ENCODE measurements around the gene PSME2. TPM values are rescaled to one million over a fixed set of nuclear protein-coding genes. Genes with fewer than 3 reads are reported as not detected.

The PSME2 gene
- total and polyA plus RNA-seq, 10 of the 15 experiments (the other 5 are each of a cell fraction or from before 2014, with no cell fraction given): 510 to 3,542 (median 913) TPM

DNA sequence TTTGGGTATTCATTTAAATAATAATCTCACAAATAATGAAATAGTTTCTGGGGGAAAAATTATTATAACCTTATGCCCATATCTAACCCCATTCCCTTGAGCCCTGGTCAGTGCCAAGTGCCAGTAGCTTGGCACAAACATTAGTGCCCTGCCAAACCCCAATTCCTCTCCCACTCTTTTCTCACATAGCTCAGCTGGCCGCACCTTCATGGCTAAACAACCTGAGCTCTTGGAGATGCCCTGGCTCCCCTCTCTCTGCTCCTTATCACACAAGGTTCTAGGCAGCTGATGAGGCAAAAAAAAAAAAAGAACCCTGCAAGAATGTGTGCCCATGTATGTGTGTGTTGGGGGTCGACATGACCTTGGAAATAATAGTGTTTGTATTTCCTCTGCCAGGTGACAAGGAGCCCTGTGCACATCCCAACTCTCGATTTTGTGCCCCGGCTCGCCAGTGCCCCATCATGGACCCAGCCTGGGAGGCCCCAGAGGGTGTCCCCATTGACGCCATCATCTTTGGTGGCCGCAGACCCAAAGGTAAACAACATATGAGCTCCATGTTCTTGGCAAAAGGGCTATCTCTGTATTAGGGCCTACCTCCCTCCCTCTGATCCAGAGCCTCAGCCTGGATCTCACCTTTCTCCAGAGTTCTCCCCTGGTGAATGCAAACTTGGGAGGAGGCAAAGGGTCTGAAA lies 43.9 kb downstream of the PSME2 start:
- FAIRE-seq: no peak
- RAD21 ChIA-PET (ENCODE audit: unreplicated experiment): interaction anchor here (0.8 to 1.2 kb wide), 2 partner anchors 8 to 45 kb away, joined by 3 read pairs; no protein-coding TSS in a partner anchor
- 92% methylated on average over 7 of the region's 7 CpGs for WGBS (ENCODE audit: insufficient coverage, insufficient replicate concordance, low lambda C conversion rate, missing lambda C conversion rate)

DNA sequence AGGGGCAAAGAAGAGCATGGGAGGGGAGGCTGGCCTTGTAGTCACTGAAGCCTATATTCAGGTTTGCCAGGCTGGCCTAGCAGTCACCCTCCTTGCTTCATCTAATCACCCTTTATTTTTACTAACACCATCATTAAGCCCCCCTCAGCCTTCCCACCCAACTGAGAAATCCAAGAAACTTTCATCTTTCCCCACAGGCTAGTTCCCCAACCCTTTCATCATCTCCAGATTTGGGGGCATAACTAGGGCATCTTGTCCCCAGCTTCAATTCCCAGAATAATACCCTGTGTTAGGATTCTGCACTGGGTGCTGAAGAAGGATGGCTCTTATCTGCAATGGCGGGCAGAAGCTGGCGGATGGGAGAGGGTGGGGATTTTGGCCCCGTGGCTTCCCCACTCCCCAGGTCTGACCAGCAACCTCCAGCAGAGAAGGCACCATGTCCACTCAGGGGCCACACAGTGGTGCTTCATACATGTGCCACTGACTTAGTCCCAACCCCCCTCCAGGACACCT lies 45.4 kb downstream of the PSME2 start:
- ChIA-PET SMC1A (ENCODE audit: uncharacterized antibody, unreplicated experiment) (interaction anchor here (0.6 to 1.6 kb wide), 3 partner anchors 8 to 47 kb away, joined by 4 to 5 read pairs (median 4); no protein-coding TSS in a partner anchor), CTCF (interaction anchor here (1.6 to 11.3 kb wide), 3 partner anchors 7 to 43 kb away, joined by 7 to 294 read pairs (median 8); partner anchors contain the start of gene PCK2), POLR2A (interaction anchor here (1.0 kb wide), 1 partner anchor 13 kb away, joined by 3 read pairs; no protein-coding TSS in a partner anchor), RAD21 (ENCODE audit: unreplicated experiment) (interaction anchor here (0.6 to 1.2 kb wide), 2 partner anchors 7 to 60 kb away, joined by 3 read pairs; partner anchors contain the start of gene IRF9)
- Histone ChIP-seq H3K9ac (ENCODE audit: control insufficient read depth, insufficient read depth, low read length) (no peak overlapping the region), H3K9me3 (replicated peaks; ENCODE audit: control insufficient read depth, insufficient read depth, low read length) (no peaks in the 10 kb centered on the region), H3K27ac (ENCODE audit: control insufficient read depth, insufficient read depth) (no peak overlapping the region), H4K20me1 (ENCODE audit: control insufficient read depth, insufficient read depth) (no peaks in the 10 kb centered on the region), H3K27me3 (replicated peaks in 1 of 2; ENCODE audit: control insufficient read depth in 2 of 2, insufficient read depth in 2 of 2, low read length in 1 of 2) (no peaks in the 10 kb centered on the region), H3K4me1 (ENCODE audit: control insufficient read depth, insufficient read depth, low read length) (no peaks in the 10 kb centered on the region), H2AFZ (ENCODE audit: control insufficient read depth, low read depth, low read length) (no peak overlapping the region), H3K79me2 (ENCODE audit: control insufficient read depth, insufficient read depth, low read length) (peaks cover 4% of the 10 kb centered on the region; the same call in 1 of the 2 replicates), H3K4me2 (ENCODE audit: control insufficient read depth, insufficient read depth) (no peak overlapping the region), H3K36me3 (ENCODE audit: control insufficient read depth in 2 of 2, insufficient read depth in 2 of 2, low read length in 1 of 2) (peaks cover 11 to 14% of the 10 kb centered on the region in 2 experiments; a peak in 3 of 4 replicates), H3K4me3 (no peak overlapping the region)
- 88% methylated on average over 3 of the region's 3 CpGs for WGBS (ENCODE audit: insufficient coverage, insufficient replicate concordance, low lambda C conversion rate, missing lambda C conversion rate)
- FAIRE-seq (no peak), ATAC-seq (no peak), DNase-seq (ENCODE audit: low read depth, low spot score) (no peak)
- in situ Hi-C loops (cut with MboI): loop anchor here (25.0 kb wide), 1 partner anchor 789 kb away; the partner anchor contains the start of genes BCL2L2, PABPN1 and PPP1R3E
- no TSS peak for BruUV-seq (replicated peaks)
- intact Hi-C loops (cut with micrococcal nuclease; ENCODE audit: unreplicated experiment): no loop called here
- TF ChIP-seq HDAC2 (IDR thresholded peaks at IDR 0.05) (no peak), POLR2AphosphoS5 (IDR thresholded peaks at IDR 0.05; ENCODE audit: low read length) (no peak), EED (IDR thresholded peaks at IDR 0.05; ENCODE audit: low read depth) (no peak), STAT1 (conservative IDR thresholded peaks at IDR 0.05) (no peak), RCOR1 (conservative IDR thresholded peaks at IDR 0.05; ENCODE audit: low read depth, low read length) (no peak), EGR1 (IDR thresholded peaks at IDR 0.05; ENCODE audit: borderline replicate concordance in 1 of 2, low read depth in 2 of 2, low read length in 2 of 2) (no peak)
- TF ChIP-seq, protein P1, sequence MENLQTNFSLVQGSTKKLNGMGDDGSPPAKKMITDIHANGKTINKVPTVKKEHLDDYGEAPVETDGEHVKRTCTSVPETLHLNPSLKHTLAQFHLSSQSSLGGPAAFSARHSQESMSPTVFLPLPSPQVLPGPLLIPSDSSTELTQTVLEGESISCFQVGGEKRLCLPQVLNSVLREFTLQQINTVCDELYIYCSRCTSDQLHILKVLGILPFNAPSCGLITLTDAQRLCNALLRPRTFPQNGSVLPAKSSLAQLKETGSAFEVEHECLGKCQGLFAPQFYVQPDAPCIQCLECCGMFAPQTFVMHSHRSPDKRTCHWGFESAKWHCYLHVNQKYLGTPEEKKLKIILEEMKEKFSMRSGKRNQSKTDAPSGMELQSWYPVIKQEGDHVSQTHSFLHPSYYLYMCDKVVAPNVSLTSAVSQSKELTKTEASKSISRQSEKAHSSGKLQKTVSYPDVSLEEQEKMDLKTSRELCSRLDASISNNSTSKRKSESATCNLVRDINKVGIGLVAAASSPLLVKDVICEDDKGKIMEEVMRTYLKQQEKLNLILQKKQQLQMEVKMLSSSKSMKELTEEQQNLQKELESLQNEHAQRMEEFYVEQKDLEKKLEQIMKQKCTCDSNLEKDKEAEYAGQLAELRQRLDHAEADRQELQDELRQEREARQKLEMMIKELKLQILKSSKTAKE (IDR thresholded peaks at IDR 0.05; ENCODE audit: low read depth, poor library complexity, severe bottlenecking): no peak
- TF ChIP-seq, protein P2, sequence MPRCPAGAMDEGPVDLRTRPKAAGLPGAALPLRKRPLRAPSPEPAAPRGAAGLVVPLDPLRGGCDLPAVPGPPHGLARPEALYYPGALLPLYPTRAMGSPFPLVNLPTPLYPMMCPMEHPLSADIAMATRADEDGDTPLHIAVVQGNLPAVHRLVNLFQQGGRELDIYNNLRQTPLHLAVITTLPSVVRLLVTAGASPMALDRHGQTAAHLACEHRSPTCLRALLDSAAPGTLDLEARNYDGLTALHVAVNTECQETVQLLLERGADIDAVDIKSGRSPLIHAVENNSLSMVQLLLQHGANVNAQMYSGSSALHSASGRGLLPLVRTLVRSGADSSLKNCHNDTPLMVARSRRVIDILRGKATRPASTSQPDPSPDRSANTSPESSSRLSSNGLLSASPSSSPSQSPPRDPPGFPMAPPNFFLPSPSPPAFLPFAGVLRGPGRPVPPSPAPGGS (IDR thresholded peaks at IDR 0.05; ENCODE audit: borderline replicate concordance, insufficient read depth, low read depth, low read length, poor library complexity, severe bottlenecking): no peak

More for the DNA sequence above, 43.9 kb downstream of the PSME2 start:
- Histone ChIP-seq H4K20me1 (ENCODE audit: control insufficient read depth, insufficient read depth) (no peaks in the 10 kb centered on the region), H3K27me3 (replicated peaks in 1 of 2; ENCODE audit: control insufficient read depth in 2 of 2, insufficient read depth in 2 of 2, low read length in 1 of 2) (no peaks in the 10 kb centered on the region), H3K27ac (ENCODE audit: control insufficient read depth, insufficient read depth) (no peak overlapping the region), H3K9me3 (replicated peaks; ENCODE audit: control insufficient read depth, insufficient read depth, low read length) (no peaks in the 10 kb centered on the region), H3K9ac (ENCODE audit: control insufficient read depth, insufficient read depth, low read length) (no peak overlapping the region), H3K4me2 (ENCODE audit: control insufficient read depth, insufficient read depth) (no peak overlapping the region), H3K4me3 (no peak overlapping the region), H2AFZ (ENCODE audit: control insufficient read depth, low read depth, low read length) (no peak overlapping the region), H3K36me3 (ENCODE audit: control insufficient read depth in 2 of 2, insufficient read depth in 2 of 2, low read length in 1 of 2) (peaks cover 11 to 14% of the 10 kb centered on the region in 2 experiments; a peak in 3 of 4 replicates), H3K79me2 (ENCODE audit: control insufficient read depth, insufficient read depth, low read length) (no peaks in the 10 kb centered on the region), H3K4me1 (ENCODE audit: control insufficient read depth, insufficient read depth, low read length) (no peaks in the 10 kb centered on the region)
- CTCF ChIA-PET: interaction anchor here (1.1 to 11.3 kb wide), 5 partner anchors 9 to 58 kb away, joined by 3 to 294 read pairs (median 4); partner anchors contain the start of gene PCK2
- POLR2A ChIA-PET: interaction anchor here (0.8 to 1.8 kb wide), 2 partner anchors 9 to 110 kb away, joined by 3 to 8 read pairs; partner anchors contain the start of genes CHMP4A and PCK2
- no peak for ATAC-seq
- in situ Hi-C loops (cut with MboI): loop anchor here (25.0 kb wide), 1 partner anchor 790 kb away; the partner anchor contains the start of genes BCL2L2, PABPN1 and PPP1R3E
- intact Hi-C loops (cut with micrococcal nuclease; ENCODE audit: unreplicated experiment): no loop called here
- TF ChIP-seq MEF2B (IDR thresholded peaks at IDR 0.05; ENCODE audit: partially characterized antibody, poor library complexity, severe bottlenecking): no peak
- no peak for DNase-seq (ENCODE audit: low read depth, low spot score)
- SMC1A ChIA-PET (ENCODE audit: uncharacterized antibody, unreplicated experiment): interaction anchor here (1.6 to 9.6 kb wide), 3 partner anchors 9 to 58 kb away, joined by 5 to 195 read pairs (median 7); partner anchors contain the start of genes IRF9 and PCK2
- no TSS peak for BruUV-seq (replicated peaks)
